ENCODE data around the gene NOC3L.
"Not testable (repeated sequence)": the region's sequence is repeated elsewhere in the genome, so short reads cannot be mapped to it uniquely, and the experiment has no call there.

NOC3L gene

DNA sequence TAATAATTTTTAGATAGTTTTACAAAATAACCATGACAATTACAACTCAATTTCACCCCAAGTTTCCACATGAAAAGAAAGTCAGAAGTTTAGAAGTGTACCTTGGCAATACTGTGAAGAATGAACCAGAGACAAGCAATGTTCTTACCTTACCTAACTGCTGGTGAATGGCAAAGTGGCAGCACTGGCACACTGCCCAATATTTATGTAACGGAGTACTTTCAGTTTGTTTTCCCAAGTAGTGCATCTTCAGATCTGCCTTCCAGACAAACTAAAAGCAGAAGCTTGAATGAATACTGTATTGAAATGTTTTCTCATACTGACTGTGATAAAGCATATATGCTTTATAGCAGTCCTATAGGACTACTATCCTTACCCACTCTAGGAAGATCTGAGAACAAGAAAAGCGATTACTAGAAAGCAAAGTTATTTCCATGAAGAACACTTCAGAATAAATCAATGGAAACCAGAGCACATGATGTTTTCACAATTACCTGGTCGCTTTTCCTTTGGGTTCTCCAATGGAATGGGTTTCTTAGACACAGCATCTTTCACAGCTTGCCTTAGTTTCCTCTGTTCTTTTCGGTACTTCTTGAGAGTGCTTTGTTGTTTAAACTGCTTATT, 1.5 kb downstream of the NOC3L start:
- no peak for DNase-seq (ENCODE audit: low spot score)

GRCh38 chr10:94358480-94358879, 4.3 kb downstream of the NOC3L start:
- DNase-seq (ENCODE audit: low spot score): no peak

DNA sequence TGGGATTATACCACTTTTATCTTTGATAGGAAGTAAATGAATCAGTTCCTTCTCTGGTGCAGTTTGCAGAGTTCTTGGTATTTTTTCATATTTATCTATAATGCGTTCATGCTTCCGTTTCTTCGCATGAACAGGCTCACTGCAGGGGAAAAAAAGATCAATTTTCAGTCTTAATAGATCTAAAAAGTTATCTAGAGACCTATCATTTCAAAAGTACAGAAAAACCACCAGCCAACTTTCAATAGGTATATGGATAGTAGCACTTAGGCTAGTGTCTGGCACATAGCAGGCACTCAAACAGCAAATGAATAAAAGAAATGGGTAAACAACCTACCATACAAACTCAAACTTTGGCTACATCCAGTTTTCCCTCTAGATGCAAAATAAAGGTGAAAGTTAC, 5.5 kb downstream of the NOC3L start:
- peak; percentile 37 for DNase-seq (ENCODE audit: low spot score)

DNA sequence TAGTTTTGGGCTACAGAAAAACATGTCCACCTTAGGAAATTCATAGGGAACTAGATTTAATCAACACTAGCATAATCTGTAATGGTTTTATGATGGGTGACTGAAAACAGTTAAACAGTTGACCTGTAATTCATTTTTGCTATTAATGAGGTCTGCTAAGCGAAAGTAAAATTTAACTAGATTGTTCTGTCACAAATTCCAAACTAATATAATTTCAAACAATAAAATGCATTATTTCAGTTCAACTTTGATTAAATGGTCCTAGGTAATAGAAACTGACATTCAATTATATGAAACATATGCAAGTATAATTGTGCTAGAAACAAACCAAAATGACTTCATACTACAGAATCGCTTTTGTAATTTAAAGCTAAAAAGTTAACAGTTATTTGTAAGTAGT, 6.9 kb downstream of the NOC3L start:
- no peak for DNase-seq (ENCODE audit: low spot score)

- no peak for DNase-seq (ENCODE audit: low spot score)
Measured at GRCh38 chr10:94353336-94353735, 9.4 kb downstream of the NOC3L start.

- no peak for DNase-seq (ENCODE audit: low spot score)
Measured at GRCh38 chr10:94351089-94351488, 11.7 kb downstream of the NOC3L start.

- not testable (repeated sequence) for DNase-seq (ENCODE audit: low spot score)
Measured at GRCh38 chr10:94350500-94350899, 12.2 kb downstream of the NOC3L start.

DNA sequence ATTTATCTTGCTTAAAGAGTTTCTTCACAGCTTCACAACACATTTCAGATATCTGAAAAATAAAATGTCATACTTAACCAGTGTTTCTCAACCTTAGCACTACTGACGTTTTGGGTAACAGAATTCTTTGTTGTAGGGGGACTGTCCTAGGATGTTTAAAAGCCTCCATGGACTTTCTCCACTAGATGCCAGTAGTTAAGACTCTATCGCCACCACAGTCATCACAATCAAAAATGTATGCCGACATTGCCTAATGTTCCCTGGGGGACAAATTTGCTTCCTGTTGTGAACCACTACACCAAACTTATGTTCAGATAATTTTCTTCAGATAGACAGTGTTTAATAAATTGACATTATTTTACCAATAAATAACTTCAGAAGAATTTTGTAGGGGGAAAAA, 13.4 kb downstream of the NOC3L start:
- DNase-seq (ENCODE audit: low spot score): no peak

GRCh38 chr10:94344522-94345122, 18.1 kb downstream of the NOC3L start:
- no peak for DNase-seq (ENCODE audit: low spot score)

GRCh38 chr10:94343151-94343550, 19.6 kb downstream of the NOC3L start:
- no peak for DNase-seq (ENCODE audit: low spot score)

- DNase-seq (ENCODE audit: low spot score): no peak
Measured at GRCh38 chr10:94334857-94335256, 27.9 kb downstream of the NOC3L start.

DNA sequence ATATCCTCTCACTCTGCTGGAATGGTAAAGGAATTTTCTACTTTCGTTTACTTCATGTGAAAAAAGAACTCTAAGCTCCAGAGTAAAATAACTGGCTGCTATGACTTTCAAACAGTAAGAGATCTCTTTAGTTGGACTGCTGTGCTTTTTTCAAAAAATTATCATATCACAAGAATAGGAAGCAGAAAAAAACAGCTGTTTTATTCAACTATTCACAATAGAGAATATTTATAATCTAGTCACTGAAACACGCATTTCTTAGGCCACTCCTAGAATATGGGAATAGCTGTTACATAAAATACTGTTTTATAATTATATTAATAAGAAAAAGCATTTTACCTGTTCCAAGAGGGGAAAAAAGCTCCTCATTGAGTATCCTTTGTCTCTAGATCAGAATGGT, 29.7 kb downstream of the NOC3L start:
- DNase-seq (ENCODE audit: low spot score): no peak

GRCh38 chr10:94328613-94329012, 34.1 kb downstream of the NOC3L start:
- no peak for DNase-seq (ENCODE audit: low spot score)

- no peak for DNase-seq (ENCODE audit: low spot score)
Measured at GRCh38 chr10:94327649-94328048, 35.1 kb downstream of the NOC3L start.

DNA sequence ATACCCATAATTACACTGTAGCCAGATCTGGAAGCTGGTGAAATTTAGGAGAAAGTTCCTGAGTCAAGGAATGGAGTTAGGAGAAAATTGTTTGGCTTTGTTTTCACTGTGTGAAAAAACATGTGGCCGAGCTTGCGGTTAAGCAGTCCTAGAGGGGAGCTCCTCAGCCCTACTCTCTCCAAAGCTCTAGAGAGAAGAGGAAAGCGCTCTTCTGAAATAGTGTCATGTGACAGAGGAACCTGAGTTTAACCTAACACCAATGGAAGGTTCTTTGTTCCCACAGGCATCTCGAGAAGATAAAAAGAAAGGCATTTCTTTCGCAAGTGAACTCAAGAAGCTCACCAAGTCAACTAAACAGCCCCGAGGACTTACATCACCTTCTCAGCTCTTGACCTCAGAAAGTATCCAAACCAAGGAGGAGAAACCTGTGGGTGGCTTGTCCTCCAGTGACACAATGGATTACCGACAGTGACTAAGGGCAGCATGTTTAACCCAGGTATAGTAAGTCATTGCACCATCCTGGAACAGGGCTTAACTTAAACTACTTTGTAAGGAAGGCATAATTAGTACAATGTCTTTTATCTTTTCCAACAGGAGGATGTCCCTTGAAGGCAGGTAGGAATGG, 38.0 kb downstream of the NOC3L start:
- DNase-seq (ENCODE audit: low spot score): no peak

GRCh38 chr10:94320285-94320914, 42.3 kb downstream of the NOC3L start:
- DNase-seq (ENCODE audit: low spot score): peak; percentile 66

- DNase-seq (ENCODE audit: low spot score): no peak
Measured at GRCh38 chr10:94316560-94316959, 46.2 kb downstream of the NOC3L start.

GRCh38 chr10:94315975-94316464, 46.7 kb downstream of the NOC3L start:
- no peak for DNase-seq (ENCODE audit: low spot score)

GRCh38 chr10:94315024-94315451, 47.7 kb downstream of the NOC3L start:
- no peak for DNase-seq (ENCODE audit: low spot score)

DNA sequence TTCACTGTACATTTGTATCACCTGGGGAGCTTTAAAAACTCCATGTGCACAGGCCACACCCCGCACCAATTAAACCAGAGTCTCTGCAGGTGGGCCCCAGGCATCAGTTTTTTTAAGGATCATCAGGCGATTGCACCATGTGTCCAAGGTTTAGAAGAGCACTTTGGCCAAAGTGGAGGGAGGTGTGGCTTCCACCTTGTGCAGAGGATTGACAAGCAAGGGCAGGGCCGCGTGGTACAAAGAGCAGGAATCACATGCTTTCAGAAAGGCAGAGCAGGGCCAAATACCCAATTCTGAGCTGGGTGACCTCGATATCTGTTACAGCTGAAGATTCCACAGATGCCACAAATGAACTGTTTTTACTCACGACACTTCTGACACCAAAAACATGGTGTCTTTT, 52.4 kb downstream of the NOC3L start:
- no peak for DNase-seq (ENCODE audit: low spot score)

DNA sequence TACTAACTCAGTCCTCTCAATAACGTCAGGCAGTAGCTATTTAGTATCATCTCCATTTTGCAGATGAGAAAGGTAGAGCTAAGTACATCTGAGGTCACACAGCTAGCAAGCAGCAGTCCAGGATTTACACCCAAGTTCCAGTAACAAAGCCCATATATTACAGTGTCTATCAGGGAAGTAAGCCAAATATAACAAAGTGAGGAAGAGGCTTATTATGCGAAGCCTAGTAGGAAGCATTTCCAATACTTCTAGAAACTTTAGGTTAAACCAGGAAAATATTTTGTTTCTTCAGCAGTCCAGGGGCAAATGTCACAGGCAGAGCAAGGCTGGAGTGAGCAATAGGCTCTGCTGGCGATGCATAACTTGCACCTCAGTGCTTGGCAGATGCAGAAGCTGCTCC, 53.9 kb downstream of the NOC3L start:
- DNase-seq (ENCODE audit: low spot score): no peak

DNA sequence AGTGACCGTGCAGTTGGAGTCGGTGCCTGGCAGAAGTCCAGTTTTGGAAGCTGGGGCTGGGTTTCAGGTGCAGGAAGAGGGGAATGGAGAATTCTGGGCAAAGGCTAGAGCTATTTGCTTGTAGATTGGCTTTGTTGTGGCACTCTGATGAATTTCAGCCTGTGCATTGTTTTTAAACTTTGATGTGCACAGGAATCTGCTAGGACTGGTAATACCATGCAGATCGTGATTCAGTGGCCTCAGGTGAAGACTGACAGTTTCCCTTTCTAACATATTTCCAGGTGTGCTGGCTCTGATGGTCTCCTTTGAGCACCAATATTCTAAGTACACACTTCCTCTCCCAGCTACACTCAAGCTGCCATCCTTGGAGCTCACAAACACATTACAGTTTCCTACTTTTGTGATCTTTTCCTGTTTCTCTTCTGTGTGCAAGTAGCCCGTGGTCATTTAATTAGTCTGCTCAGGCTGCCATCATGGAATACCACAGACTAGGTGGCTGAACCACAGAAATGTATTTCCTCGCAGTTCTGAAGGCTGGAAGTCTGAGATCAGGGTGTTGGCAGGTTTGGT, 55.6 kb downstream of the NOC3L start:
- DNase-seq (ENCODE audit: low spot score): no peak

GRCh38 chr10:94303929-94304328, 58.8 kb downstream of the NOC3L start:
- DNase-seq (ENCODE audit: low spot score): no peak

Data from activated CD4-positive, alpha-beta T cell treated with anti-CD3 and anti-CD28 coated beads, Interleukin-2, Interleukin-4, amounts not matched to agents 100 ng/mL and 50 ng/mL, durations not matched to agents 16 hours and 8 hours (primary cell).